Neural cell (in vitro differentiated cells): ENCODE data around the gene AKAP8L. TPM values are rescaled to one million over a fixed set of nuclear protein-coding genes. Genes with fewer than 3 reads are reported as not detected.

Experiments
- H2AFZ ChIP-seq: fragments of 200-600, 300-800 bp; sonication (generic), shearing (Covaris generic); 2 replicates; pipeline ENCODE4 v1.6.0; 2014; ENCODE audit warnings: low read depth, mild to moderate bottlenecking, antibody characterized with exemption, low read length, moderate library complexity
- H3F3A ChIP-seq: fragments of 200-600 bp; shearing (Covaris generic); 2 replicates; pipeline ENCODE4 v1.6.1; 2016; ENCODE audit warnings: mild to moderate bottlenecking, moderate library complexity, mixed read lengths, antibody characterized with exemption, low read length; ENCODE audit not compliant: insufficient read depth, poor library complexity, severe bottlenecking
- H3K27ac ChIP-seq: fragments of 200-600, 300-800 bp; sonication (generic), shearing (Covaris generic); 2 replicates; pipeline ENCODE4 v1.5.1; 2014; ENCODE audit warnings: mild to moderate bottlenecking, low read length, moderate library complexity
- H3K27me3 ChIP-seq: fragments of 300-800, 200-600 bp; sonication (generic), shearing (Covaris generic); 2 replicates; pipeline ENCODE4 v1.6.0; 2014; ENCODE audit warnings: mild to moderate bottlenecking, low read depth, low read length, moderate library complexity; ENCODE audit not compliant: insufficient read depth
- H3K36me3 ChIP-seq: fragments of 300-800, 200-600 bp; sonication (generic), shearing (Covaris generic); 2 replicates; pipeline ENCODE4 v1.5.1; 2014; ENCODE audit warnings: mild to moderate bottlenecking, antibody characterized with exemption, low read length, moderate library complexity; ENCODE audit not compliant: insufficient read depth
- H3K4me2 ChIP-seq: fragments of 300-800, 200-600 bp; sonication (generic), shearing (Covaris generic); 2 replicates; pipeline ENCODE4 v1.6.0; 2014; ENCODE audit warnings: mild to moderate bottlenecking, low read length
- H3K4me3 ChIP-seq: fragments of 300-800, 200-600 bp; sonication (generic), shearing (Covaris generic); 2 replicates; pipeline ENCODE4 v1.5.1; 2014; ENCODE audit warnings: mild to moderate bottlenecking, low read length, moderate library complexity
- H3K79me2 ChIP-seq: fragments of 200-600 bp; shearing (Covaris generic); replicated peaks from 2 replicates; pipeline ENCODE4 v1.6.0; 2014; ENCODE audit warnings: mild to moderate bottlenecking, low read length, moderate library complexity; ENCODE audit not compliant: insufficient read depth
- H3K9ac ChIP-seq: fragments of 300-800, 200-600 bp; sonication (generic), shearing (Covaris generic); 2 replicates; pipeline ENCODE4 v1.6.1; 2016; ENCODE audit warnings: mild to moderate bottlenecking, low read length, mixed read lengths
- H3K9me2 ChIP-seq: fragments of 200-600 bp; shearing (Covaris generic); 2 replicates; pipeline ENCODE4 v1.6.1; 2016; ENCODE audit warnings: mild to moderate bottlenecking, low read length, mixed read lengths; ENCODE audit not compliant: insufficient read depth
- H3K9me3 ChIP-seq: fragments of 200-600, 300-800 bp; sonication (generic), shearing (Covaris generic); 2 replicates; pipeline ENCODE4 v1.6.1; 2016; ENCODE audit warnings: mild to moderate bottlenecking, mixed run types, low read length, moderate library complexity, mixed read lengths
- H4K20me1 ChIP-seq: fragments of 200-600 bp; shearing (Covaris generic); 2 replicates; pipeline ENCODE4 v1.6.1; 2016; ENCODE audit warnings: mild to moderate bottlenecking, mixed run types; ENCODE audit not compliant: insufficient read depth
- CTCF ChIP-seq: fragments of 450-650 bp; IDR thresholded peaks from 2 replicates; pipeline ENCODE4 v1.5.1; 2014; ENCODE audit warnings: antibody characterized with exemption, mild to moderate bottlenecking, moderate library complexity; ENCODE audit not compliant: poor library complexity, severe bottlenecking
- EP300 ChIP-seq: fragments of 450-650 bp; conservative IDR thresholded peaks from 2 replicates; pipeline ENCODE4 v1.6.1; 2014; ENCODE audit warnings: antibody characterized with exemption, mild to moderate bottlenecking, moderate library complexity; ENCODE audit not compliant: poor library complexity, severe bottlenecking
- EZH2 ChIP-seq: fragments of 200-600, 300-800 bp; shearing (Covaris generic), sonication (generic); IDR thresholded peaks from 2 replicates; pipeline ENCODE4 v1.6.1; 2014; ENCODE audit warnings: antibody characterized with exemption, low read length, borderline replicate concordance, mild to moderate bottlenecking; ENCODE audit not compliant: insufficient read depth, poor library complexity, severe bottlenecking
- MXI1 ChIP-seq: fragments of 450-650 bp; conservative IDR thresholded peaks from 2 replicates; pipeline ENCODE4 v1.6.1; 2014; ENCODE audit warnings: antibody characterized with exemption, mild to moderate bottlenecking; ENCODE audit not compliant: poor library complexity, severe bottlenecking
- POLR2AphosphoS5 ChIP-seq: IDR thresholded peaks from 2 replicates; pipeline ENCODE4 v1.6.1; 2012
- RAD21 ChIP-seq: fragments of 450-650 bp; conservative IDR thresholded peaks from 2 replicates; pipeline ENCODE4 v1.6.1; 2014; ENCODE audit warnings: antibody characterized with exemption, mild to moderate bottlenecking, moderate library complexity
- REST ChIP-seq: IDR thresholded peaks from 2 replicates; pipeline ENCODE4 v1.6.1; 2012; ENCODE audit warnings: borderline replicate concordance
- SMC3 ChIP-seq: fragments of 450-650 bp; conservative IDR thresholded peaks from 2 replicates; pipeline ENCODE4 v1.6.1; 2014; ENCODE audit warnings: antibody characterized with exemption, mild to moderate bottlenecking, moderate library complexity; ENCODE audit not compliant: poor library complexity
- TAF1 ChIP-seq: IDR thresholded peaks from 2 replicates; pipeline ENCODE4 v1.6.1; 2012; ENCODE audit warnings: low read depth
- polyA plus RNA-seq: library from polyadenylated mRNA; depleted of rRNA; stranded (reverse); fragments of >200 nt; gene quantifications from 2 replicates; pipeline ENCODE4 v1.2.3, GENCODE V29; 2014

Gene AKAP8L
- polyA plus RNA-seq, 1 donor from 2014 or later: 281 TPM

GRCh38 chr19:15453906-15454860, 35.4 kb upstream of the AKAP8L start:
- Histone ChIP-seq H2AFZ (no peak overlapping the region), H3K27ac (no peak overlapping the region), H3K36me3 (no peaks in the 10 kb centered on the region), H3K79me2 (no peaks in the 10 kb centered on the region), H3K9ac (no peak overlapping the region), H3K9me3 (no peaks in the 10 kb centered on the region), H4K20me1 (no peaks in the 10 kb centered on the region), H3K9me2 (no peaks in the 10 kb centered on the region), H3K4me2 (no peak overlapping the region), H3F3A (peaks cover 8% of the 10 kb centered on the region), H3K4me3 (no peak overlapping the region), H3K27me3 (peaks cover 61% of the 10 kb centered on the region)
- TF ChIP-seq POLR2AphosphoS5 (no peak), SMC3 (no peak), REST (no peak), CTCF (no peak)

- no peak overlapping the region for H3K4me3 ChIP-seq
- no peaks in the 10 kb centered on the region for H4K20me1 ChIP-seq
- peaks cover 3% of the 10 kb centered on the region for H3K79me2 ChIP-seq
- no peak overlapping the region for H3K9ac ChIP-seq
- no peaks in the 10 kb centered on the region for H3K36me3 ChIP-seq
- no peak overlapping the region for H2AFZ ChIP-seq
- no peaks in the 10 kb centered on the region for H3K9me2 ChIP-seq
- TF ChIP-seq SMC3: no peak
- no peak for TF ChIP-seq MXI1
- TF ChIP-seq EZH2: no peak
- no peak for TF ChIP-seq CTCF
- TF ChIP-seq RAD21: no peak
- TF ChIP-seq REST: no peak
- TF ChIP-seq POLR2AphosphoS5: no peak
- TF ChIP-seq EP300: no peak
- TF ChIP-seq TAF1: no peak
- no peak overlapping the region for H3K4me2 ChIP-seq
- peaks cover 8% of the 10 kb centered on the region for H3F3A ChIP-seq
- H3K9me3 ChIP-seq: no peaks in the 10 kb centered on the region
- no peak overlapping the region for H3K27ac ChIP-seq
- peaks cover 55% of the 10 kb centered on the region for H3K27me3 ChIP-seq
Measured at GRCh38 chr19:15453091-15453578, 34.3 kb upstream of the AKAP8L start.
